Kidney (tissue), 14 donors: ENCODE results near the gene DCAF5. TPM values are rescaled to one million over a fixed set of nuclear protein-coding genes. Genes with fewer than 3 reads are reported as not detected.
A peak's percentile ranks its signal among the peaks of the same experiment; 100 is the strongest.

Experiments used
- DNase-seq, 5 donors: peaks; one replicate each; pipeline ENCODE4 v3.0.0-alpha.2; 2013 to 2020
- FAIRE-seq: peaks from 2 replicates; lab custom pipeline; 2012; peaks lifted over from hg19 to GRCh38; lab: Jason Lieb, UNC
- H3K27ac ChIP-seq, 2 donors: one replicate each; pipeline ENCODE4 v1.7.0; 2013; ENCODE audit warnings: low read depth in 2 of 2, low read length in 2 of 2, inconsistent platforms in 1 of 2
- H3K27me3 ChIP-seq: one replicate; pipeline ENCODE4 v1.7.1; 2013; ENCODE audit warnings: low read length, inconsistent platforms; ENCODE audit not compliant: control insufficient read depth, insufficient read depth
- H3K36me3 ChIP-seq, 3 donors: one replicate each; pipeline versions ENCODE4 v1.7.0 to v1.7.1; 2013; ENCODE audit warnings: low read length in 3 of 3, control low read depth in 1 of 3, inconsistent platforms in 1 of 3; ENCODE audit not compliant: insufficient read depth in 3 of 3, control insufficient read depth in 2 of 3
- H3K4me1 ChIP-seq, 3 donors: one replicate each; pipeline versions ENCODE4 v1.7.0 to v1.7.1; 2013; ENCODE audit warnings: low read length in 3 of 3, inconsistent platforms in 1 of 3, low read depth in 1 of 3; ENCODE audit not compliant: control insufficient read depth in 2 of 3, insufficient read depth in 2 of 3
- H3K4me3 ChIP-seq, 3 donors: one replicate each; pipeline versions ENCODE4 v1.7.0 to v1.8.1; 2013; ENCODE audit warnings: low read length in 3 of 3, control low read depth in 1 of 3, inconsistent platforms in 1 of 3
- H3K9ac ChIP-seq, 3 donors: one replicate each; pipeline versions ENCODE4 v1.7.0 to v1.7.1; 2013; ENCODE audit warnings: low read length in 3 of 3, control low read depth in 1 of 3, inconsistent platforms in 1 of 3
- H3K9me3 ChIP-seq, 3 donors: one replicate each; pipeline versions ENCODE4 v1.7.0 to v1.7.1; 2013; ENCODE audit warnings: low read length in 3 of 3, control low read depth in 1 of 3, inconsistent platforms in 1 of 3; ENCODE audit not compliant: control insufficient read depth in 2 of 3, insufficient read depth in 1 of 3
- intact Hi-C: fragments of 100-400 bp; cut with DNase I; formaldehyde crosslinking; loops from one replicate; pipeline ENCODE4 v1.11.1; 2022
- polyA plus RNA-seq: library from polyadenylated mRNA; stranded (reverse); fragments of 350-450 nt; fragmentation: Illumina TruSeq; extraction: RNeasy Lipid Tissue Mini Kit (QIAGEN cat#74804); gene quantifications from one replicate; pipeline ENCODE4 v1.2.3, GENCODE V29; 2014; ENCODE audit warnings: low read depth, low replicate concordance; ENCODE audit not compliant: insufficient read depth
- total RNA-seq: library from RNA; stranded (reverse); fragmentation: NEBNext Ultra II Directional; extraction: Animal tissue kit (Norgen Biotek cat#: 25700); gene quantifications from one replicate; pipeline ENCODE4 v1.2.1, GENCODE V29; 2021
- TF ChIP-seq, protein P1 (sequence below): IDR thresholded peaks from 3 replicates; pipeline ENCODE4 v1.5.1; 2012; ENCODE audit warnings: mild to moderate bottlenecking, moderate library complexity, borderline replicate concordance; ENCODE audit not compliant: insufficient read depth; ENCODE audit errors: extremely low read depth
- donor health status: control.
- donor health status: control.
- donor health status: control.
- donor health status: control.
- donor health status: control.
- donor health status: DM: yes; HTN: yes; CAD: no.
- donor health status: Normal renal cell carcinoma (clear cell type).

DCAF5 gene
- total and polyA plus RNA-seq, 2 donors from 2014 or later, result 17.3 to 51.0 TPM

DNA sequence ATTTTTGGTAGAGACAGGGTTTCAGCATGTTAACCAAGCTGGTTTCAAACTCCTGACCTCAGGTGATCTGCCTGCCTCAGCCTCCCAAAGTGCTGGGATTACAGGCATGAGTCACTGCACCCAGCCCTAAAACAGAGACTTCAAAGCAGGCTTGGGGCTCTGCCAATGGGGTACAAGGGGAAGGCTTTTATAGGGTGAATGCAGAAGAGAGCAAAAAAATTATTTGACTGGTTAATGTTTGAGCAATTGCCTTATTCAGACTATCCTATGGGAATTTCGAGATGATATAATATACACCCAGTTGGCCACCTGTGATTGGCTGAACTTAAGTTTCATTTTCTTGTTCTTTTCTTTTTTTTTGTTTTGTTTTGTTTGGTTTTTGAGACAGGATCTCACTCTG, 142.3 kb downstream of the DCAF5 start:
- Histone ChIP-seq H3K4me3 (no peak overlapping the region), H3K27me3 (no peaks in the 10 kb centered on the region), H3K9ac (no peak overlapping the region), H3K4me1 (no peaks in the 10 kb centered on the region), H3K27ac (no peak overlapping the region), H3K36me3 (no peaks in the 10 kb centered on the region), H3K9me3 (no peaks in the 10 kb centered on the region)
- DNase-seq (no peak), FAIRE-seq (no peak)
- TF ChIP-seq, protein P1, sequence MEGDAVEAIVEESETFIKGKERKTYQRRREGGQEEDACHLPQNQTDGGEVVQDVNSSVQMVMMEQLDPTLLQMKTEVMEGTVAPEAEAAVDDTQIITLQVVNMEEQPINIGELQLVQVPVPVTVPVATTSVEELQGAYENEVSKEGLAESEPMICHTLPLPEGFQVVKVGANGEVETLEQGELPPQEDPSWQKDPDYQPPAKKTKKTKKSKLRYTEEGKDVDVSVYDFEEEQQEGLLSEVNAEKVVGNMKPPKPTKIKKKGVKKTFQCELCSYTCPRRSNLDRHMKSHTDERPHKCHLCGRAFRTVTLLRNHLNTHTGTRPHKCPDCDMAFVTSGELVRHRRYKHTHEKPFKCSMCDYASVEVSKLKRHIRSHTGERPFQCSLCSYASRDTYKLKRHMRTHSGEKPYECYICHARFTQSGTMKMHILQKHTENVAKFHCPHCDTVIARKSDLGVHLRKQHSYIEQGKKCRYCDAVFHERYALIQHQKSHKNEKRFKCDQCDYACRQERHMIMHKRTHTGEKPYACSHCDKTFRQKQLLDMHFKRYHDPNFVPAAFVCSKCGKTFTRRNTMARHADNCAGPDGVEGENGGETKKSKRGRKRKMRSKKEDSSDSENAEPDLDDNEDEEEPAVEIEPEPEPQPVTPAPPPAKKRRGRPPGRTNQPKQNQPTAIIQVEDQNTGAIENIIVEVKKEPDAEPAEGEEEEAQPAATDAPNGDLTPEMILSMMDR, result no peak
- intact Hi-C loops, result no loop called here

DNA sequence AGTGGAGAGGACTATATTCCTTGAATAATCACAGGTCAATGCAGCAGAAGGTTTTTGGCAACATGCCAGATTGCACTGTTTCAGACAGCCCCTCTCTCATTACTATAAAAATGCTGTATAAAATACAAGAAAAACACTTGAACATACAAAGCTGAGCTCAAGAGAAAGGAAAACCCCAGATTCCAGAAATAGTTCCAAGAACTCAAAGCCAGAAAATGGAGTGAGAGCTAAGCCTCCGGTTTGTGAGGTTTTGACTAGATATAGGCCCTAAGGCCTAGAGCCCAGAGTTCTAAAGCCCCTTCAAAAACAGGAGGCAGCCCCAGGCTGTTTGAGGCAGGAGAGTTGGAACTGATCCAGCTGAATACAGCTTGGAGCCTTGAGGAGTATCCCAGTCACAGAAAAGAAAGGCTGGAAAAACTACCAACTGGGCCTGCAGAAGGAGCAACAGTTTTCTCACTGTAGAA, 144.5 kb downstream of the DCAF5 start:
- Histone ChIP-seq H3K27ac (no peak overlapping the region), H3K4me3 (no peak overlapping the region), H3K9ac (no peak overlapping the region), H3K27me3 (no peaks in the 10 kb centered on the region), H3K36me3 (no peaks in the 10 kb centered on the region), H3K9me3 (no peaks in the 10 kb centered on the region), H3K4me1 (no peaks in the 10 kb centered on the region)
- DNase-seq (peak in 3 of 5 donors; percentile 58 to 85 (median 72)), FAIRE-seq (no peak)
- TF ChIP-seq, protein P1, result no peak
- intact Hi-C loops, result no loop called here

DNA sequence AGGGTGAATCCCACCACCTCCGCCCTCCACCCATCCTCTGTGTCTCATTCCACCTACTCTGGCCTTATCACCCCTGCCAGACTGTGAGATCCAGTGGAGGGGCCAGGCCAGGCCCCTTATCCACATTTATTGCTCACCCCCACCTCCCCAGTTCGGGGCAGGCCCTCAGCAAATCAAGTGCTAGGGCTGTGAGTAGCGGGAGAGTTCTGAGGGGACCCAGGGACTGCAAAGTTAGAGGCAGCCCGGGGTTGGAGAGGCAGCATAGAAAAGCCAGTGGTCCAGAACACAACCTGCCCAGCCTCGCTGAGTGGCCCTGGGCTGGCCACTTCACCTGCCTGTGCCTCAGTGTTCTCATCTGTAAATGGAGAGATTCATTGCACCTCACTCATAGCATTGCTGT, 146.6 kb downstream of the DCAF5 start:
- no peak overlapping the region for H3K9ac ChIP-seq
- H3K27ac ChIP-seq, result no peak overlapping the region

More for the DNA sequence above, 146.6 kb downstream of the DCAF5 start:
- Histone ChIP-seq H3K27me3 (no peaks in the 10 kb centered on the region), H3K4me1 (no peaks in the 10 kb centered on the region), H3K9me3 (no peaks in the 10 kb centered on the region), H3K4me3 (no peak overlapping the region), H3K36me3 (no peaks in the 10 kb centered on the region)
- intact Hi-C loops, result no loop called here
- TF ChIP-seq, protein P1, result no peak
- peak in 1 of 5 donors; percentile 56 for DNase-seq
- FAIRE-seq, result no peak
